ENCODE results near the gene APEX1. TPM values are rescaled to one million over a fixed set of nuclear protein-coding genes. Genes with fewer than 3 reads are reported as not detected.

APEX1 gene
- total RNA-seq, 6 experiments from 2014 or later, result 50.2 to 87.0 (median 59.8) TPM

DNA sequence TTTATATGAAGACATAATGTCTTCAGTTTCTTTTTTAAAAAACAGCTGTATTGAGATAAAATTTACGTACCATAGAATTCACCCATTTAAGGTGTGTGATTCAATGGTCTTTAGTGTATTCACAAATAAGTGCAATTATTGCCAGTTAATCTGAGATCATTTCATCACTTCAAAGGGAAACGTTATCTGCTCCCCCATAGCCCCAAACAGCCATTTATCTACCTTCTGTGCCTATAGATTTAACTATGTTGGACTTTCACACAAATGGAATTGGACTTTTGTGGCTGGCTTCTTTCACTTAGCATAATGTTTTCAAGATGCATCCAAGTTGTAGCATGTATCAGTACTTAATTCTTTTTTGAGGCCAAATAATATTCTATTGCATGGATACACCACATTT lies 23.9 kb downstream of the APEX1 start:
- TF ChIP-seq, protein P1, sequence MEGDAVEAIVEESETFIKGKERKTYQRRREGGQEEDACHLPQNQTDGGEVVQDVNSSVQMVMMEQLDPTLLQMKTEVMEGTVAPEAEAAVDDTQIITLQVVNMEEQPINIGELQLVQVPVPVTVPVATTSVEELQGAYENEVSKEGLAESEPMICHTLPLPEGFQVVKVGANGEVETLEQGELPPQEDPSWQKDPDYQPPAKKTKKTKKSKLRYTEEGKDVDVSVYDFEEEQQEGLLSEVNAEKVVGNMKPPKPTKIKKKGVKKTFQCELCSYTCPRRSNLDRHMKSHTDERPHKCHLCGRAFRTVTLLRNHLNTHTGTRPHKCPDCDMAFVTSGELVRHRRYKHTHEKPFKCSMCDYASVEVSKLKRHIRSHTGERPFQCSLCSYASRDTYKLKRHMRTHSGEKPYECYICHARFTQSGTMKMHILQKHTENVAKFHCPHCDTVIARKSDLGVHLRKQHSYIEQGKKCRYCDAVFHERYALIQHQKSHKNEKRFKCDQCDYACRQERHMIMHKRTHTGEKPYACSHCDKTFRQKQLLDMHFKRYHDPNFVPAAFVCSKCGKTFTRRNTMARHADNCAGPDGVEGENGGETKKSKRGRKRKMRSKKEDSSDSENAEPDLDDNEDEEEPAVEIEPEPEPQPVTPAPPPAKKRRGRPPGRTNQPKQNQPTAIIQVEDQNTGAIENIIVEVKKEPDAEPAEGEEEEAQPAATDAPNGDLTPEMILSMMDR (IDR thresholded peaks at IDR 0.05), result no peak
- TF ChIP-seq POLR2A (IDR thresholded peaks at IDR 0.05), result no peak
- ATAC-seq, result no peak
- no peaks in the 10 kb centered on the region for H3K9me3 ChIP-seq
- peaks cover 0 to 16% (median 2%) of the 10 kb centered on the region in 4 donors for H3K4me1 ChIP-seq
- H3K27ac ChIP-seq, result no peak overlapping the region
- WGBS (ENCODE audit: insufficient coverage, low coverage, low lambda C conversion rate, missing lambda C conversion rate), result 93% methylated on average over 2 of the region's 2 CpGs
- H3K36me3 ChIP-seq, result peaks cover 0 to 32% (median 14%) of the 10 kb centered on the region in 4 donors
- H3K27me3 ChIP-seq, result no peaks in the 10 kb centered on the region
- H3K4me3 ChIP-seq, result no peak overlapping the region
- no peak for DNase-seq
- intact Hi-C loops (cut with DNase I), result no loop called here

DNA sequence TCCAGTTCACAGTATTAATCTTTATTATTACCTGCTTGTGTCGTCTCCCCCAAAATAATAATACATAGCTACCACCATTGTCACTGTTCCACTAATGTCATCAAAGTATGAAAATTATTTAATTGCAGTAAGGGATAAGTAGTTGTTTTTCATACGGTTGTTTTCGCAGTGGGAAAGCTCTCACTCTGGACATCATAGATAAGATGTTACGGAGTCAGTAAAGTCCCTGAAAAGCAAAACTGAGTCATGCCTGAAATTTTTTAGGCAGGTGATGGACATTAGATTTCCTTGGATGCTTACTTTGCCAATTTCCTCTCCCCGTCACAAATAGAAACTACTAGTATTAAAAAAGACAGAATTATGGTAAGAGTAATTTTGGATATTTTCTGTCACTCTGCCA lies 27.4 kb downstream of the APEX1 start:
- intact Hi-C loops (cut with DNase I), result no loop called here
- TF ChIP-seq, protein P1 (IDR thresholded peaks at IDR 0.05), result no peak
- no peak for TF ChIP-seq POLR2A (IDR thresholded peaks at IDR 0.05)
- ATAC-seq (no peak), DNase-seq (no peak)
- Histone ChIP-seq H3K27ac (no peak overlapping the region), H3K9me3 (no peaks in the 10 kb centered on the region), H3K27me3 (no peaks in the 10 kb centered on the region), H3K4me3 (no peak overlapping the region), H3K4me1 (peaks cover 0 to 8% (median 2%) of the 10 kb centered on the region in 4 donors), H3K36me3 (no peaks in the 10 kb centered on the region)
- 86% methylated on average over 5 of the region's 5 CpGs for WGBS (ENCODE audit: insufficient coverage, low coverage, low lambda C conversion rate, missing lambda C conversion rate)

DNA sequence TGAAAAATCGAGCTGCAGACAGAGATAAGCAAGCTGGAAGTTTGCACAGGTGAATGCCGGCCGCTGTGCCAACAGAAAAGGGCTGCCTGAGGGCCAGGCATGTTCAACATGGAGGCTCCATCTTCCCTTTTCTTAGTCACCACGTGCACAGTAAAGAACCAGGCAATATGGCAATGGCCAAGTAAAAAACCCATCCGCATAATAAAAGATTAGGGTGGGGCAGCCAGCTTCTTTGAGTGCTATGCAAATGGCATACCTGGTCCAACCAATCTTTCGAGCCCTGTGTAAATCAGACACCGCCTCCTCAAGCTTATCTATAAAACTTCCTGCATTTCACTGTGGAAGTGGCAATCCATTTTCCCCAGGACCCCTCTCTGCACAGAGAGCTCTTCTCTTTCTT lies 30.9 kb downstream of the APEX1 start:
- Histone ChIP-seq H3K4me3 (no peak overlapping the region), H3K27me3 (no peaks in the 10 kb centered on the region), H3K9me3 (no peaks in the 10 kb centered on the region), H3K4me1 (no peaks in the 10 kb centered on the region), H3K27ac (no peak overlapping the region), H3K36me3 (no peaks in the 10 kb centered on the region)
- no peak for DNase-seq
- 60% methylated on average over 7 of the region's 7 CpGs for WGBS (ENCODE audit: insufficient coverage, low coverage, low lambda C conversion rate, missing lambda C conversion rate)
- intact Hi-C loops (cut with DNase I), result no loop called here
- no peak for ATAC-seq
- no peak for TF ChIP-seq POLR2A (IDR thresholded peaks at IDR 0.05)
- TF ChIP-seq, protein P1 (IDR thresholded peaks at IDR 0.05), result no peak

DNA sequence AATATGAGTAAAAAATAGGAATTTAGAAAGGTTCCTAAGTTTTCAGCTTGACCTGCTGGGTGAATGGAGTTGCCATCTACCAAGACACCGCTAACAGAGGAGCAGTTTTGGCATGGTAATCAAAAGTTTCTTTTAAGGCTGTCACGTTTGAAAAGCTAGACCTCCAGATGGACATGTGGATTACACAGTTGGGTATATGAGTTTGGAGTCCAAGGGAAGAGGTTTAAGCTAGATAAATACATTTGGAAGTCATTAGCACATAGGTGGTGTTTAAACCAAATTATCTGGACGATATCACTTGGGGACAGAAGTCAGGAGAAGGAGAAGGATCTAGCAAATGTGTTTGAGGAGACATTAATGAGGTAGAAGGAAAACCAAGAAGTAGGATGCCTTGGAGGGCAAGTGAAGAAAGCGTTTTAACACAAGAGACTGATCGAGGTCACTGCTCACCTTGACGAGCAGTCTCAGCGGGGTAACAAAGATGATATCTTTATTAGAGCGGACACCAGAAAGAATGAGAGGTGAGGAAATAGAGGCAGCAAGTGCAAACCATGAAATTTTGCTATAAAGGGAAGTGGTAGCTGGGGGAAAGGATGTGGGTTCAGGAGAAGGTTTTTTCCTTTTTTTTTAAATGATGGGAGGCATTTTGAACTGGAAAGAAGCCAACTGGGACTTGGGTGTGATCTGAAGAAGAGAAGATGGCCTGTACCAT lies 31.8 kb downstream of the APEX1 start:
- ATAC-seq, result no peak
- no peaks in the 10 kb centered on the region for H3K27me3 ChIP-seq
- TF ChIP-seq, protein P1 (IDR thresholded peaks at IDR 0.05), result no peak
- TF ChIP-seq POLR2A (IDR thresholded peaks at IDR 0.05), result no peak
- H3K4me1 ChIP-seq, result no peaks in the 10 kb centered on the region
- H3K27ac ChIP-seq, result no peak overlapping the region
- DNase-seq, result no peak
- H3K36me3 ChIP-seq, result no peaks in the 10 kb centered on the region
- no peaks in the 10 kb centered on the region for H3K9me3 ChIP-seq
- H3K4me3 ChIP-seq, result no peak overlapping the region
- intact Hi-C loops (cut with DNase I), result no loop called here
- 72% methylated on average over 8 of the region's 8 CpGs for WGBS (ENCODE audit: insufficient coverage, low coverage, low lambda C conversion rate, missing lambda C conversion rate)

DNA sequence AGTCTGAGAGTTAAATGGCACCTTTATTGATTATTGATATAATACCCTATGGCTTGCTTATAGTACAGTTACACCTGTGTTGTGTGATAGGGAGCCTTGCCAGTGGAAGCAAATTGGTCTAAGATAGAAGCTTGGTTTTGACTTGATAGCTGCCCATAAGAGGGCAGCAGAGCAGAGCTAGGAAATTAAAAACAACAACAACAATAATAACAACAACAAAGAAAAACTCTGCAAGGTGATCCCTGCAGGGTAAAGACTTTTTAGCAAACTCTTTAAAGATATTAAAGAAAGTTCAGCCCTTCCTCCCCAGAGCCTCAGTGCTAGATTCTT lies 32.3 kb downstream of the APEX1 start:
- H3K4me3 ChIP-seq, result no peak overlapping the region
- no peaks in the 10 kb centered on the region for H3K4me1 ChIP-seq
- no peaks in the 10 kb centered on the region for H3K9me3 ChIP-seq
- no peaks in the 10 kb centered on the region for H3K36me3 ChIP-seq
- H3K27ac ChIP-seq, result no peak overlapping the region
- TF ChIP-seq, protein P1 (IDR thresholded peaks at IDR 0.05), result no peak
- TF ChIP-seq POLR2A (IDR thresholded peaks at IDR 0.05), result no peak
- no peak for ATAC-seq
- H3K27me3 ChIP-seq, result no peaks in the 10 kb centered on the region
- no peak for DNase-seq
- intact Hi-C loops (cut with DNase I), result no loop called here

Data from right lobe of liver (tissue), 6 donors.